ENCODE results near the gene FHIT. TPM values are rescaled to one million over a fixed set of nuclear protein-coding genes. Genes with fewer than 3 reads are reported as not detected.

The FHIT gene
- polyA plus RNA-seq, 12 donors: 3.8 to 10.9 (median 5.4) TPM; not detected in 2

GRCh38 chr3:60055765-60056164, 1195.5 kb downstream of the FHIT start:
- peak; percentile 27 for DNase-seq

GRCh38 chr3:60053526-60054265, 1197.6 kb downstream of the FHIT start:
- no peak for DNase-seq

GRCh38 chr3:60048447-60048848, 1202.8 kb downstream of the FHIT start:
- DNase-seq: no peak

GRCh38 chr3:60047426-60048200, 1203.6 kb downstream of the FHIT start:
- DNase-seq: no peak

GRCh38 chr3:60046210-60046609, 1205.0 kb downstream of the FHIT start:
- no peak for DNase-seq

GRCh38 chr3:60045686-60046085, 1205.6 kb downstream of the FHIT start:
- no peak for DNase-seq

GRCh38 chr3:60036803-60037202, 1214.4 kb downstream of the FHIT start:
- no peak for DNase-seq

GRCh38 chr3:60033901-60034453, 1217.3 kb downstream of the FHIT start:
- no peak for DNase-seq

GRCh38 chr3:60030982-60031381, 1220.3 kb downstream of the FHIT start:
- DNase-seq: no peak

GRCh38 chr3:60028233-60028632, 1223.0 kb downstream of the FHIT start:
- DNase-seq: no peak

- DNase-seq: no peak
Measured at GRCh38 chr3:60027335-60027734, 1223.9 kb downstream of the FHIT start.

- DNase-seq: no peak
Measured at GRCh38 chr3:60025096-60026050, 1225.9 kb downstream of the FHIT start.

GRCh38 chr3:60024400-60024799, 1226.9 kb downstream of the FHIT start:
- DNase-seq: no peak

- no peak for DNase-seq
Measured at GRCh38 chr3:60023189-60023588, 1228.1 kb downstream of the FHIT start.

- no peak for DNase-seq
Measured at GRCh38 chr3:60017631-60018030, 1233.6 kb downstream of the FHIT start.

- no peak for DNase-seq
Measured at GRCh38 chr3:60015032-60015705, 1236.1 kb downstream of the FHIT start.

- DNase-seq: no peak
Measured at GRCh38 chr3:60013241-60013640, 1238.0 kb downstream of the FHIT start.

GRCh38 chr3:60011218-60011617, 1240.0 kb downstream of the FHIT start:
- DNase-seq: no peak

GRCh38 chr3:60010781-60011180, 1240.5 kb downstream of the FHIT start:
- DNase-seq: no peak

- no peak for DNase-seq
Measured at GRCh38 chr3:60009931-60010478, 1241.2 kb downstream of the FHIT start.

- DNase-seq: no peak
Measured at GRCh38 chr3:60001369-60001768, 1249.9 kb downstream of the FHIT start.

Measured in muscle of arm (tissue), 12 donors.